HEK293 (cell line): ENCODE measurements around the gene ERN2.
A peak's percentile ranks its signal among the peaks of the same experiment; 100 is the strongest.

Experiments used
- BCL11A ChIP-seq: fragments of 450-650 bp; formaldehyde crosslinking; IDR thresholded peaks from 2 replicates; pipeline ENCODE4 v1.5.1; 2016; ENCODE audit warnings: low read depth, missing biosample characterization, missing genetic modification characterization
- EGR2 ChIP-seq: fragments of 450-650 bp; formaldehyde crosslinking; IDR thresholded peaks from 2 replicates; pipeline ENCODE4 v1.5.1; 2016; ENCODE audit warnings: low read depth, missing biosample characterization, missing genetic modification characterization
- KLF9 ChIP-seq: fragments of 450-650 bp; formaldehyde crosslinking; IDR thresholded peaks from 2 replicates; pipeline ENCODE4 v1.5.1; 2016; ENCODE audit warnings: missing biosample characterization, missing genetic modification characterization, low read depth
- REPIN1 ChIP-seq: fragments of 450-650 bp; formaldehyde crosslinking; IDR thresholded peaks from 2 replicates; pipeline ENCODE4 v1.5.1; 2017; ENCODE audit warnings: missing biosample characterization, missing genetic modification characterization, low read depth
- SALL2 ChIP-seq: fragments of 450-650 bp; formaldehyde crosslinking; IDR thresholded peaks from 2 replicates; pipeline ENCODE4 v1.5.0; 2017; ENCODE audit warnings: missing biosample characterization, mild to moderate bottlenecking, missing genetic modification characterization, borderline replicate concordance
- SP2 ChIP-seq: fragments of 450-650 bp; formaldehyde crosslinking; IDR thresholded peaks from 2 replicates; pipeline ENCODE4 v1.5.1; 2016; ENCODE audit warnings: missing biosample characterization, missing genetic modification characterization
- SP3 ChIP-seq: fragments of 450-650 bp; formaldehyde crosslinking; IDR thresholded peaks from 2 replicates; pipeline ENCODE4 v1.5.1; 2016; ENCODE audit warnings: missing biosample characterization, missing genetic modification characterization
- ZBTB8A ChIP-seq: fragments of 450-650 bp; formaldehyde crosslinking; IDR thresholded peaks from 2 replicates; pipeline ENCODE4 v1.5.1; 2016; ENCODE audit warnings: missing biosample characterization, missing genetic modification characterization
- ZFHX2 ChIP-seq: fragments of 450-650 bp; formaldehyde crosslinking; conservative IDR thresholded peaks from 2 replicates; pipeline ENCODE4 v1.5.1; 2016; ENCODE audit warnings: missing biosample characterization, missing genetic modification characterization
- ZFP69B ChIP-seq: fragments of 450-650 bp; formaldehyde crosslinking; IDR thresholded peaks from 2 replicates; pipeline ENCODE4 v1.5.1; 2016; ENCODE audit warnings: missing biosample characterization, missing genetic modification characterization
- ZNF133 ChIP-seq: fragments of 450-650 bp; formaldehyde crosslinking; IDR thresholded peaks from 2 replicates; pipeline ENCODE4 v1.5.1; 2016; ENCODE audit warnings: missing biosample characterization, missing genetic modification characterization
- ZNF221 ChIP-seq: fragments of 450-650 bp; formaldehyde crosslinking; IDR thresholded peaks from 2 replicates; pipeline ENCODE4 v1.5.1; 2017; ENCODE audit warnings: missing biosample characterization, missing genetic modification characterization, borderline replicate concordance
- ZNF248 ChIP-seq: fragments of 450-650 bp; formaldehyde crosslinking; IDR thresholded peaks from 2 replicates; pipeline ENCODE4 v1.5.1; 2017; ENCODE audit warnings: missing biosample characterization, missing genetic modification characterization
- ZNF514 ChIP-seq: fragments of 450-650 bp; formaldehyde crosslinking; IDR thresholded peaks from 2 replicates; pipeline ENCODE4 v1.5.1; 2016; ENCODE audit warnings: missing biosample characterization, missing genetic modification characterization
- ZNF548 ChIP-seq: fragments of 450-650 bp; formaldehyde crosslinking; IDR thresholded peaks from 2 replicates; pipeline ENCODE4 v1.5.1; 2016; ENCODE audit warnings: missing biosample characterization, missing genetic modification characterization
- ZNF596 ChIP-seq: fragments of 450-650 bp; IDR thresholded peaks from 2 replicates; pipeline ENCODE4 v1.5.0; 2018; ENCODE audit warnings: missing biosample characterization, mild to moderate bottlenecking, missing genetic modification characterization, moderate library complexity
- ZNF658 ChIP-seq: fragments of 450-650 bp; formaldehyde crosslinking; IDR thresholded peaks from 2 replicates; pipeline ENCODE4; 2016; ENCODE audit warnings: missing biosample characterization, missing genetic modification characterization
- ZNF791 ChIP-seq: fragments of 450-650 bp; formaldehyde crosslinking; IDR thresholded peaks from 2 replicates; pipeline ENCODE4 v1.5.1; 2016; ENCODE audit warnings: missing biosample characterization, missing genetic modification characterization
- ZSCAN23 ChIP-seq: fragments of 450-650 bp; formaldehyde crosslinking; IDR thresholded peaks from 2 replicates; pipeline ENCODE4 v1.5.1; 2016; ENCODE audit warnings: missing biosample characterization, missing genetic modification characterization
- TF ChIP-seq, protein P1 (sequence below): fragments of 450-650 bp; formaldehyde crosslinking; IDR thresholded peaks from 2 replicates; pipeline ENCODE4 v1.5.1; 2016; ENCODE audit warnings: missing biosample characterization, missing genetic modification characterization, borderline replicate concordance
- TF ChIP-seq, protein P2 (sequence below): fragments of 450-650 bp; formaldehyde crosslinking; IDR thresholded peaks from 2 replicates; pipeline ENCODE4 v1.5.1; 2016; ENCODE audit warnings: missing biosample characterization, missing genetic modification characterization
- TF ChIP-seq, protein P3 (sequence below): fragments of 450-650 bp; formaldehyde crosslinking; IDR thresholded peaks from 2 replicates; pipeline ENCODE4 v1.5.0; 2017; ENCODE audit warnings: missing biosample characterization, missing genetic modification characterization, borderline replicate concordance
- TF ChIP-seq, protein P4 (sequence below): fragments of 450-650 bp; formaldehyde crosslinking; IDR thresholded peaks from 2 replicates; pipeline ENCODE4 v1.5.1; 2016; ENCODE audit warnings: missing biosample characterization, missing genetic modification characterization, low read depth
- TF ChIP-seq, protein P5 (sequence below): fragments of 450-650 bp; IDR thresholded peaks from 2 replicates; pipeline ENCODE4 v1.5.1; 2018; ENCODE audit warnings: missing biosample characterization, missing genetic modification characterization
- TF ChIP-seq, protein P6 (sequence below): fragments of 450-650 bp; formaldehyde crosslinking; IDR thresholded peaks from 2 replicates; pipeline ENCODE4 v1.5.1; 2017; ENCODE audit warnings: missing biosample characterization, missing genetic modification characterization

ERN2 gene

DNA sequence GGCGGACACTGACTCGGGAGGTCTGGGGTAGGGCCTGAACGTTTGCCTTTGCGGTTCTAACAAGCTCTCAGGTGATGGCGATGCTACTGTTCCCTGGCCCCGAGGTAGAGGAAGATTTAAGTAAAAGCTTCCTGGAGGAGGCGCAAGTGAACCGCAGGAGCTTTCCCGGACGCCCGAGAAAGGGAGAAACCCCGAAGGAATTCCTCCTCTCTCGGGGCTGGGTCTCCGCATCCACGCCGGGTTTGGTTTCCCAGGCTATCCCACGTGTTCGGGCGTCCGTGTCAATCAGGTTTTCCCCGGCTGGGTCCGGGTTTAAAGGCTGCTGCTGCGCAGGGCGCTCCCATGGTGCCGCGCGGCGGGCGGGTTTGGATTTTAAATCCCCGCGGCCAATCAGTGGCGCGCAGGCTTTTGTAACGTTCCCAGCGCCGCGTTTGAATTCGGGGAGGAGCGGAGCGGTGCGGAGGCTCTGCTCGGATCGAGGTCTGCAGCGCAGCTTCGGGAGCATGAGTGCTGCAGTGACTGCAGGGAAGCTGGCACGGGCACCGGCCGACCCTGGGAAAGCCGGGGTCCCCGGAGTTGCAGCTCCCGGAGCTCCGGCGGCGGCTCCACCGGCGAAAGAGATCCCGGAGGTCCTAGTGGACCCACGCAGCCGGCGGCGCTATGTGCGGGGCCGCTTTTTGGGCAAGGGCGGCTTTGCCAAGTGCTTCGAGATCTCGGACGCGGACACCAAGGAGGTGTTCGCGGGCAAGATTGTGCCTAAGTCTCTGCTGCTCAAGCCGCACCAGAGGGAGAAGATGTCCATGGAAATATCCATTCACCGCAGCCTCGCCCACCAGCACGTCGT, 34.4 kb downstream of the ERN2 start, which contains the start of gene PLK1 (continued):
- TF ChIP-seq, protein P1, sequence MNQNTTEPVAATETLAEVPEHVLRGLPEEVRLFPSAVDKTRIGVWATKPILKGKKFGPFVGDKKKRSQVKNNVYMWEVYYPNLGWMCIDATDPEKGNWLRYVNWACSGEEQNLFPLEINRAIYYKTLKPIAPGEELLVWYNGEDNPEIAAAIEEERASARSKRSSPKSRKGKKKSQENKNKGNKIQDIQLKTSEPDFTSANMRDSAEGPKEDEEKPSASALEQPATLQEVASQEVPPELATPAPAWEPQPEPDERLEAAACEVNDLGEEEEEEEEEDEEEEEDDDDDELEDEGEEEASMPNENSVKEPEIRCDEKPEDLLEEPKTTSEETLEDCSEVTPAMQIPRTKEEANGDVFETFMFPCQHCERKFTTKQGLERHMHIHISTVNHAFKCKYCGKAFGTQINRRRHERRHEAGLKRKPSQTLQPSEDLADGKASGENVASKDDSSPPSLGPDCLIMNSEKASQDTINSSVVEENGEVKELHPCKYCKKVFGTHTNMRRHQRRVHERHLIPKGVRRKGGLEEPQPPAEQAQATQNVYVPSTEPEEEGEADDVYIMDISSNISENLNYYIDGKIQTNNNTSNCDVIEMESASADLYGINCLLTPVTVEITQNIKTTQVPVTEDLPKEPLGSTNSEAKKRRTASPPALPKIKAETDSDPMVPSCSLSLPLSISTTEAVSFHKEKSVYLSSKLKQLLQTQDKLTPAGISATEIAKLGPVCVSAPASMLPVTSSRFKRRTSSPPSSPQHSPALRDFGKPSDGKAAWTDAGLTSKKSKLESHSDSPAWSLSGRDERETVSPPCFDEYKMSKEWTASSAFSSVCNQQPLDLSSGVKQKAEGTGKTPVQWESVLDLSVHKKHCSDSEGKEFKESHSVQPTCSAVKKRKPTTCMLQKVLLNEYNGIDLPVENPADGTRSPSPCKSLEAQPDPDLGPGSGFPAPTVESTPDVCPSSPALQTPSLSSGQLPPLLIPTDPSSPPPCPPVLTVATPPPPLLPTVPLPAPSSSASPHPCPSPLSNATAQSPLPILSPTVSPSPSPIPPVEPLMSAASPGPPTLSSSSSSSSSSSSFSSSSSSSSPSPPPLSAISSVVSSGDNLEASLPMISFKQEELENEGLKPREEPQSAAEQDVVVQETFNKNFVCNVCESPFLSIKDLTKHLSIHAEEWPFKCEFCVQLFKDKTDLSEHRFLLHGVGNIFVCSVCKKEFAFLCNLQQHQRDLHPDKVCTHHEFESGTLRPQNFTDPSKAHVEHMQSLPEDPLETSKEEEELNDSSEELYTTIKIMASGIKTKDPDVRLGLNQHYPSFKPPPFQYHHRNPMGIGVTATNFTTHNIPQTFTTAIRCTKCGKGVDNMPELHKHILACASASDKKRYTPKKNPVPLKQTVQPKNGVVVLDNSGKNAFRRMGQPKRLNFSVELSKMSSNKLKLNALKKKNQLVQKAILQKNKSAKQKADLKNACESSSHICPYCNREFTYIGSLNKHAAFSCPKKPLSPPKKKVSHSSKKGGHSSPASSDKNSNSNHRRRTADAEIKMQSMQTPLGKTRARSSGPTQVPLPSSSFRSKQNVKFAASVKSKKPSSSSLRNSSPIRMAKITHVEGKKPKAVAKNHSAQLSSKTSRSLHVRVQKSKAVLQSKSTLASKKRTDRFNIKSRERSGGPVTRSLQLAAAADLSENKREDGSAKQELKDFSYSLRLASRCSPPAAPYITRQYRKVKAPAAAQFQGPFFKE (tag by site-specific recombination) = no peak
- no peak for TF ChIP-seq ZNF221 (tag by site-specific recombination)
- TF ChIP-seq, protein P2, sequence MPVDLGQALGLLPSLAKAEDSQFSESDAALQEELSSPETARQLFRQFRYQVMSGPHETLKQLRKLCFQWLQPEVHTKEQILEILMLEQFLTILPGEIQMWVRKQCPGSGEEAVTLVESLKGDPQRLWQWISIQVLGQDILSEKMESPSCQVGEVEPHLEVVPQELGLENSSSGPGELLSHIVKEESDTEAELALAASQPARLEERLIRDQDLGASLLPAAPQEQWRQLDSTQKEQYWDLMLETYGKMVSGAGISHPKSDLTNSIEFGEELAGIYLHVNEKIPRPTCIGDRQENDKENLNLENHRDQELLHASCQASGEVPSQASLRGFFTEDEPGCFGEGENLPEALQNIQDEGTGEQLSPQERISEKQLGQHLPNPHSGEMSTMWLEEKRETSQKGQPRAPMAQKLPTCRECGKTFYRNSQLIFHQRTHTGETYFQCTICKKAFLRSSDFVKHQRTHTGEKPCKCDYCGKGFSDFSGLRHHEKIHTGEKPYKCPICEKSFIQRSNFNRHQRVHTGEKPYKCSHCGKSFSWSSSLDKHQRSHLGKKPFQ = no peak
- TF ChIP-seq ZNF596 (tag by site-specific recombination) = no peak
- TF ChIP-seq SALL2 = no peak
- TF ChIP-seq ZSCAN23 (tag by site-specific recombination) = no peak
- TF ChIP-seq, protein P3, sequence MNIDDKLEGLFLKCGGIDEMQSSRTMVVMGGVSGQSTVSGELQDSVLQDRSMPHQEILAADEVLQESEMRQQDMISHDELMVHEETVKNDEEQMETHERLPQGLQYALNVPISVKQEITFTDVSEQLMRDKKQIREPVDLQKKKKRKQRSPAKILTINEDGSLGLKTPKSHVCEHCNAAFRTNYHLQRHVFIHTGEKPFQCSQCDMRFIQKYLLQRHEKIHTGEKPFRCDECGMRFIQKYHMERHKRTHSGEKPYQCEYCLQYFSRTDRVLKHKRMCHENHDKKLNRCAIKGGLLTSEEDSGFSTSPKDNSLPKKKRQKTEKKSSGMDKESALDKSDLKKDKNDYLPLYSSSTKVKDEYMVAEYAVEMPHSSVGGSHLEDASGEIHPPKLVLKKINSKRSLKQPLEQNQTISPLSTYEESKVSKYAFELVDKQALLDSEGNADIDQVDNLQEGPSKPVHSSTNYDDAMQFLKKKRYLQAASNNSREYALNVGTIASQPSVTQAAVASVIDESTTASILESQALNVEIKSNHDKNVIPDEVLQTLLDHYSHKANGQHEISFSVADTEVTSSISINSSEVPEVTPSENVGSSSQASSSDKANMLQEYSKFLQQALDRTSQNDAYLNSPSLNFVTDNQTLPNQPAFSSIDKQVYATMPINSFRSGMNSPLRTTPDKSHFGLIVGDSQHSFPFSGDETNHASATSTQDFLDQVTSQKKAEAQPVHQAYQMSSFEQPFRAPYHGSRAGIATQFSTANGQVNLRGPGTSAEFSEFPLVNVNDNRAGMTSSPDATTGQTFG (tag by site-specific recombination) = no peak
- TF ChIP-seq, protein P4, sequence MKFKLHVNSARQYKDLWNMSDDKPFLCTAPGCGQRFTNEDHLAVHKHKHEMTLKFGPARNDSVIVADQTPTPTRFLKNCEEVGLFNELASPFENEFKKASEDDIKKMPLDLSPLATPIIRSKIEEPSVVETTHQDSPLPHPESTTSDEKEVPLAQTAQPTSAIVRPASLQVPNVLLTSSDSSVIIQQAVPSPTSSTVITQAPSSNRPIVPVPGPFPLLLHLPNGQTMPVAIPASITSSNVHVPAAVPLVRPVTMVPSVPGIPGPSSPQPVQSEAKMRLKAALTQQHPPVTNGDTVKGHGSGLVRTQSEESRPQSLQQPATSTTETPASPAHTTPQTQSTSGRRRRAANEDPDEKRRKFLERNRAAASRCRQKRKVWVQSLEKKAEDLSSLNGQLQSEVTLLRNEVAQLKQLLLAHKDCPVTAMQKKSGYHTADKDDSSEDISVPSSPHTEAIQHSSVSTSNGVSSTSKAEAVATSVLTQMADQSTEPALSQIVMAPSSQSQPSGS = no peak
- no peak for TF ChIP-seq ZNF248 (tag by site-specific recombination)
- TF ChIP-seq ZNF791 (tag by site-specific recombination) = no peak
- TF ChIP-seq, protein P5, sequence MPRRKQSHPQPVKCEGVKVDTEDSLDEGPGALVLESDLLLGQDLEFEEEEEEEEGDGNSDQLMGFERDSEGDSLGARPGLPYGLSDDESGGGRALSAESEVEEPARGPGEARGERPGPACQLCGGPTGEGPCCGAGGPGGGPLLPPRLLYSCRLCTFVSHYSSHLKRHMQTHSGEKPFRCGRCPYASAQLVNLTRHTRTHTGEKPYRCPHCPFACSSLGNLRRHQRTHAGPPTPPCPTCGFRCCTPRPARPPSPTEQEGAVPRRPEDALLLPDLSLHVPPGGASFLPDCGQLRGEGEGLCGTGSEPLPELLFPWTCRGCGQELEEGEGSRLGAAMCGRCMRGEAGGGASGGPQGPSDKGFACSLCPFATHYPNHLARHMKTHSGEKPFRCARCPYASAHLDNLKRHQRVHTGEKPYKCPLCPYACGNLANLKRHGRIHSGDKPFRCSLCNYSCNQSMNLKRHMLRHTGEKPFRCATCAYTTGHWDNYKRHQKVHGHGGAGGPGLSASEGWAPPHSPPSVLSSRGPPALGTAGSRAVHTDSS (tag by site-specific recombination) = peak; percentile 55; the same call in 1 of the 2 replicates
- TF ChIP-seq ZFHX2 (tag by site-specific recombination) = no peak
- TF ChIP-seq SP2 = peak; percentile 84
- TF ChIP-seq ZFP69B = peak; percentile 29; the same call in 1 of the 2 replicates
- no peak for TF ChIP-seq BCL11A (tag by site-specific recombination)
- TF ChIP-seq KLF9 = peak; percentile 33; the same call in 1 of the 2 replicates
- TF ChIP-seq ZNF548 (tag by site-specific recombination) = no peak
- peak; percentile 92 for TF ChIP-seq ZBTB8A
- no peak for TF ChIP-seq REPIN1 (tag by site-specific recombination)
- TF ChIP-seq ZNF514 = no peak
- no peak for TF ChIP-seq EGR2 (tag by site-specific recombination)
- TF ChIP-seq ZNF658 (tag by site-specific recombination) = no peak
- TF ChIP-seq SP3 (tag by site-specific recombination) = peak; percentile 80
- TF ChIP-seq, protein P6, sequence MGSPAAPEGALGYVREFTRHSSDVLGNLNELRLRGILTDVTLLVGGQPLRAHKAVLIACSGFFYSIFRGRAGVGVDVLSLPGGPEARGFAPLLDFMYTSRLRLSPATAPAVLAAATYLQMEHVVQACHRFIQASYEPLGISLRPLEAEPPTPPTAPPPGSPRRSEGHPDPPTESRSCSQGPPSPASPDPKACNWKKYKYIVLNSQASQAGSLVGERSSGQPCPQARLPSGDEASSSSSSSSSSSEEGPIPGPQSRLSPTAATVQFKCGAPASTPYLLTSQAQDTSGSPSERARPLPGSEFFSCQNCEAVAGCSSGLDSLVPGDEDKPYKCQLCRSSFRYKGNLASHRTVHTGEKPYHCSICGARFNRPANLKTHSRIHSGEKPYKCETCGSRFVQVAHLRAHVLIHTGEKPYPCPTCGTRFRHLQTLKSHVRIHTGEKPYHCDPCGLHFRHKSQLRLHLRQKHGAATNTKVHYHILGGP (tag by site-specific recombination) = no peak
- no peak for TF ChIP-seq ZNF133 (tag by site-specific recombination)
